ENCODE measurements around the gene BBS1. TPM values are rescaled to one million over a fixed set of nuclear protein-coding genes. Genes with fewer than 3 reads are reported as not detected.

BBS1 gene
- polyA plus RNA-seq, 1 of the 3 experiments (the other 2 are of a cell fraction), result 24.8 TPM

GRCh38 chr11:66478729-66479393 is 31.6 kb upstream of the BBS1 start:
- peak overlapping the region; percentile 98 for H3K4me2 ChIP-seq
- peaks cover 5 to 12% of the 10 kb centered on the region in 2 experiments for H3K36me3 ChIP-seq (replicated peaks in 1 of 2; ENCODE audit: control insufficient read depth in 1 of 2, insufficient read depth in 2 of 2, low read length in 1 of 2)
- H3K27ac ChIP-seq (ENCODE audit: low read depth in 2 of 2, low read length in 1 of 2), result peak overlapping the region; percentile 85 to 93
- DNase-seq, result peak; percentile 71
- H3K27me3 ChIP-seq (ENCODE audit: insufficient read depth), result no peaks in the 10 kb centered on the region
- ChIA-PET POLR2A (interaction anchor here (2.2 to 2.7 kb wide), 3 partner anchors 9 to 199 kb away, joined by 12 to 18 read pairs (median 17); partner anchors contain the start of genes MRPL11 and RBM4B), CTCF (interaction anchor here (0.6 to 3.8 kb wide), 16 partner anchors 10 to 200 kb away, joined by 3 to 32 read pairs (median 6); partner anchors contain the start of genes BBS1, MRPL11 and PELI3)
- peak; percentile 91 for TF ChIP-seq CTCF (IDR thresholded peaks at IDR 0.05)
- TF ChIP-seq RAD21 (IDR thresholded peaks at IDR 0.05; ENCODE audit: low read length), result peak; percentile 58
- TF ChIP-seq SMC3 (IDR thresholded peaks at IDR 0.05; ENCODE audit: low read depth, low read length), result peak; percentile 35
- no peak for TF ChIP-seq TAF1 (IDR thresholded peaks at IDR 0.05; ENCODE audit: borderline replicate concordance, low read depth, low read length)
- no peak for TF ChIP-seq ELF1 (IDR thresholded peaks at IDR 0.05)
- TF ChIP-seq USF1 (IDR thresholded peaks at IDR 0.05; ENCODE audit: borderline replicate concordance, low read depth), result no peak
- H3K79me2 ChIP-seq (ENCODE audit: insufficient read depth), result peaks cover 17% of the 10 kb centered on the region; the same call in 1 of the 2 replicates
- WGBS (ENCODE audit: low lambda C conversion rate), result 31% methylated on average over 6 of the region's 8 CpGs
- H2AFZ ChIP-seq (ENCODE audit: low read depth), result peak overlapping the region; percentile 71; the same call in 1 of the 2 replicates
- no peaks in the 10 kb centered on the region for H3K9me3 ChIP-seq
- no peaks in the 10 kb centered on the region for H3K9me2 ChIP-seq
- H3K4me3 ChIP-seq (ENCODE audit: low read depth in 2 of 2, low read length in 1 of 2), result peak overlapping the region; percentile 64 to 82
- no peaks in the 10 kb centered on the region for H4K20me1 ChIP-seq (ENCODE audit: insufficient read depth)
- peak overlapping the region; percentile 93 for H3K9ac ChIP-seq
- peaks cover 0 to 15% of the 10 kb centered on the region in 2 experiments; a peak in 2 of 4 replicates for H3K4me1 ChIP-seq (ENCODE audit: control insufficient read depth in 1 of 2, insufficient read depth in 2 of 2, low read depth in 1 of 2, low read length in 1 of 2)
- H3F3A ChIP-seq (replicated peaks; ENCODE audit: insufficient read depth), result no peaks in the 10 kb centered on the region

GRCh38 chr11:66479394-66480116 is 30.9 kb upstream of the BBS1 start:
- Histone ChIP-seq H3K4me1 (ENCODE audit: control insufficient read depth in 1 of 2, insufficient read depth in 2 of 2, low read depth in 1 of 2, low read length in 1 of 2) (peaks cover 0 to 15% of the 10 kb centered on the region in 2 experiments; a peak in 2 of 4 replicates), H3K9me3 (no peaks in the 10 kb centered on the region), H3K79me2 (ENCODE audit: insufficient read depth) (peaks cover 17% of the 10 kb centered on the region; the same call in 1 of the 2 replicates), H3K36me3 (replicated peaks in 1 of 2; ENCODE audit: control insufficient read depth in 1 of 2, insufficient read depth in 2 of 2, low read length in 1 of 2) (peaks cover 0 to 7% of the 10 kb centered on the region in 2 experiments), H3K4me2 (peak overlapping the region; percentile 98), H4K20me1 (ENCODE audit: insufficient read depth) (no peaks in the 10 kb centered on the region), H3K27me3 (ENCODE audit: insufficient read depth) (no peaks in the 10 kb centered on the region), H3K27ac (ENCODE audit: low read depth in 2 of 2, low read length in 1 of 2) (peak overlapping the region; percentile 85 to 93), H3K9ac (peak overlapping the region; percentile 93), H2AFZ (ENCODE audit: low read depth) (peak overlapping the region; percentile 71), H3K9me2 (no peaks in the 10 kb centered on the region), H3K4me3 (ENCODE audit: low read depth in 2 of 2, low read length in 1 of 2) (peak overlapping the region; percentile 64 to 82), H3F3A (replicated peaks; ENCODE audit: insufficient read depth) (no peaks in the 10 kb centered on the region)
- TF ChIP-seq REST (IDR thresholded peaks at IDR 0.05; ENCODE audit: low read depth, low read length) (no peak), GABPA (IDR thresholded peaks at IDR 0.05; ENCODE audit: low read depth) (peak; percentile 24; the same call in 1 of the 2 replicates)
- POLR2A ChIA-PET, result interaction anchor here (0.9 to 2.7 kb wide), 11 partner anchors 10 to 366 kb away, joined by 3 to 18 read pairs (median 6); partner anchors contain the start of genes BBS1, BRMS1, MRPL11 and PELI3
- peak; percentile 66 for DNase-seq
- CTCF ChIA-PET, result interaction anchor here (0.8 to 3.8 kb wide), 15 partner anchors 10 to 199 kb away, joined by 3 to 32 read pairs (median 6); partner anchors contain the start of genes BBS1, MRPL11 and PELI3
- under 1% methylated on average over 21 of the region's 34 CpGs for WGBS (ENCODE audit: low lambda C conversion rate)

All from SK-N-SH (cell line).